Body of pancreas (tissue), 4 donors: ENCODE results near the gene TCTN1. TPM values are rescaled to one million over a fixed set of nuclear protein-coding genes. Genes with fewer than 3 reads are reported as not detected.
A peak's percentile ranks its signal among the peaks of the same experiment; 100 is the strongest.
"Not testable (repeated sequence)": the region's sequence is repeated elsewhere in the genome, so short reads cannot be mapped to it uniquely, and the experiment has no call there.

Experiments
- ATAC-seq: fragments of 150-250 bp; one replicate; pipeline ENCODE4 v1.9.1; 2016
- DNase-seq, 4 donors: peaks; one replicate each; pipeline ENCODE4 v3.0.0-alpha.2; 2019
- H3K27ac ChIP-seq, 4 donors: fragments of 200-600 bp; sonication (generic); 1 replicate in 3 of 4; 2 replicates in 1 of 4; pipeline versions ENCODE4 v1.5.1 to v1.6.1; 2016 to 2019; ENCODE audit warnings: mild to moderate bottlenecking in 1 of 4, mixed read lengths in 1 of 4, moderate library complexity in 1 of 4
- H3K27me3 ChIP-seq, 2 donors: fragments of 200-600 bp; sonication (generic); one replicate each; pipeline ENCODE4 v1.6.0; 2016; ENCODE audit warnings: mild to moderate bottlenecking in 1 of 2
- H3K36me3 ChIP-seq, 2 donors: fragments of 200-600 bp; sonication (generic); replicated peaks in 1 of 2; 2 replicates each; pipeline ENCODE4 v1.5.1; 2016; ENCODE audit warnings: low read depth in 2 of 2; ENCODE audit not compliant: insufficient read depth in 1 of 2
- H3K4me1 ChIP-seq: fragments of 200-600 bp; sonication (generic); one replicate; pipeline ENCODE4 v1.6.0; 2016
- H3K4me3 ChIP-seq, 2 donors: fragments of 200-600 bp; sonication (generic); 1 replicate in 1 of 2; 2 replicates in 1 of 2; pipeline ENCODE4 v1.5.1; 2016 to 2019
- H3K9me3 ChIP-seq, 3 donors: fragments of 200-600 bp; sonication (generic); 1 replicate in 2 of 3; 2 replicates in 1 of 3; pipeline ENCODE4 v1.5.1; 2016
- POLR2A ChIP-seq, 3 donors: fragments of 450-650 bp; IDR thresholded peaks; one replicate each; pipeline ENCODE4 v1.6.1; 2016; ENCODE audit warnings: antibody characterized with exemption in 3 of 3, mild to moderate bottlenecking in 2 of 3
- WGBS, 2 donors: methylation state at CpG; one replicate each; pipeline ENCODE4 v1.1.5; 2017; 5-methylcytosine and 5-hydroxymethylcytosine counted together
- intact Hi-C: fragments of 100-400 bp; cut with DNase I; formaldehyde crosslinking; loops from one replicate; pipeline ENCODE4 v1.15.1; 2023
- total RNA-seq, 2 donors: library from RNA; depleted of rRNA; stranded (reverse); fragments of >200 nt; gene quantifications; one replicate each; pipeline ENCODE4 v1.1.0, GENCODE V29; 2016
- TF ChIP-seq, protein P1 (sequence below), 7 experiments: fragments of 450-650 bp in 4 of 7; fragments of 200-600 bp in 3 of 7; sonication (generic) in 3 of 7; IDR thresholded peaks; one replicate each; pipeline ENCODE4 v1.5.1; 2016 to 2019; ENCODE audit warnings: antibody characterized with exemption in 7 of 7

Gene TCTN1
- total RNA-seq, 2 donors from 2014 or later: 54.7 to 95.6 TPM

DNA sequence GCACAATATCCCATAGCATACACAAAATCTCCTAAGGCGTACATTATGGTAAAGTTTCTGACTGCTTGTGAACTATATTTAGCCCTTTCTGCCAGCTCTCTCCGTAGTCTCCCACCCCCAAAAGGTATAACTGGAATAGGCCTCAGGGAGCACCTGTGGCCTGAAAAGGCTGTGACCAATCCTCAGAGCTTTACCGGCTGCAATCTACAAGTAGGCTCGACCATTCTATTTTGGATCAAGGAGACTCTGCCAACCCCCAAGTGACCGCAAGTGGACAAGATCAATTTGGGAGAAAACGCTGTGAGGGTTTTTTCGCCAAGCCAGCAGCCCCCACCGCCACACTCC lies 32.0 kb upstream of the TCTN1 start:
- intact Hi-C loops: no loop called here
- Histone ChIP-seq H3K4me1 (peaks cover 72% of the 10 kb centered on the region), H3K4me3 (peak overlapping the region; percentile 77 to 79), H3K27ac (peak overlapping the region; percentile 72 to 92 (median 91)), H3K27me3 (no peaks in the 10 kb centered on the region), H3K9me3 (no peaks in the 10 kb centered on the region), H3K36me3 (no peaks in the 10 kb centered on the region)
- ATAC-seq (no peak), DNase-seq (no peak)
- no peak for TF ChIP-seq POLR2A (IDR thresholded peaks at IDR 0.05)
- TF ChIP-seq, protein P1, sequence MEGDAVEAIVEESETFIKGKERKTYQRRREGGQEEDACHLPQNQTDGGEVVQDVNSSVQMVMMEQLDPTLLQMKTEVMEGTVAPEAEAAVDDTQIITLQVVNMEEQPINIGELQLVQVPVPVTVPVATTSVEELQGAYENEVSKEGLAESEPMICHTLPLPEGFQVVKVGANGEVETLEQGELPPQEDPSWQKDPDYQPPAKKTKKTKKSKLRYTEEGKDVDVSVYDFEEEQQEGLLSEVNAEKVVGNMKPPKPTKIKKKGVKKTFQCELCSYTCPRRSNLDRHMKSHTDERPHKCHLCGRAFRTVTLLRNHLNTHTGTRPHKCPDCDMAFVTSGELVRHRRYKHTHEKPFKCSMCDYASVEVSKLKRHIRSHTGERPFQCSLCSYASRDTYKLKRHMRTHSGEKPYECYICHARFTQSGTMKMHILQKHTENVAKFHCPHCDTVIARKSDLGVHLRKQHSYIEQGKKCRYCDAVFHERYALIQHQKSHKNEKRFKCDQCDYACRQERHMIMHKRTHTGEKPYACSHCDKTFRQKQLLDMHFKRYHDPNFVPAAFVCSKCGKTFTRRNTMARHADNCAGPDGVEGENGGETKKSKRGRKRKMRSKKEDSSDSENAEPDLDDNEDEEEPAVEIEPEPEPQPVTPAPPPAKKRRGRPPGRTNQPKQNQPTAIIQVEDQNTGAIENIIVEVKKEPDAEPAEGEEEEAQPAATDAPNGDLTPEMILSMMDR (IDR thresholded peaks at IDR 0.05): no peak
- 1 to 5% methylated on average over 7 to 8 of the region's 8 CpGs for WGBS, 2 donors

DNA sequence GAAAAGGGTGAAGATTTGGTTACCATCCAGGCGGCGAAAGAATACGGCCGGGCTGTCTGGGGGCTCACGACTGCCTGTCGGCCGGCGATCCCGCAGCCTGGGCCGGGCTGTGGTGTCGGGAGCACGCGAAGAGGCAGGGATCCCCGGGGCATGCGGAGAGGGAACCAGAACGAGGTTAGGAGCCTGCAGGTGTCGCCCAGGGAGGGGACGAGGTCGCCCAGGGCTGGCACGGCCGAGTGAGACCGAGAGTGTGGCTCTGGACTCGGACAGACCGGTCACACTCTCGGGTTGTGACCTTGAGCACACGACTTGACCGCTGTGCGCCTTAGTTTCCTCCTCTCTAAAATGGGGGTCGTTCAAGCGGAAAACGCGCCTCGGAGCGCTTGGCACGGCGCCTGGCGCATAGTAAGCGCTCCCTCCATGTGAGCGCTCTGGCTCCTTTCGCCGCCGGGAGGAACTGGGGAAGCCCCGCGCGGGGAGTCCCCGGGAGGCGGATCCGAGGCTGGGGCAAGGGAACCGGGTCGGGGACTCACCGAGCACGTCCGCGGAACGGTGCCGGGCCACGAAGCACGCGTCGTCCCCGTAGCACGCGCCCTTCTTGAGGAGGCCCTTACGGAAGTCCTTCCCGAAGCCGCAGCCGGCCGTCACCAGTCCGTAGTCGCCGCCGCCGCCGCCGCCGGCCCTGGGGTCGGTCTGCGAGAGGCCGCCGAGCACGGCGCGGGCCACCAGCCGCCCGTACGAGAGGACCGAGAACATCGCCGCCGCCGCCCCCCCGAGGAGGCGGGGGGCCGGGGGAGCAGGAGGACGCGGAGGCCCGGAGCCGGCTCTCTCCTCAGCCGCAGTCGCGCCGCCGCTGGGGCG lies 31.4 kb upstream of the TCTN1 start:
- peak overlapping the region; percentile 77 to 79 for H3K4me3 ChIP-seq
- peak overlapping the region; percentile 72 to 92 (median 91) for H3K27ac ChIP-seq
- H3K27me3 ChIP-seq: no peaks in the 10 kb centered on the region
- peaks cover 72% of the 10 kb centered on the region for H3K4me1 ChIP-seq
- H3K36me3 ChIP-seq: no peaks in the 10 kb centered on the region
- TF ChIP-seq, protein P1 (IDR thresholded peaks at IDR 0.05): no peak
- peak in 2 of 3 donors; percentile 19 to 39 for TF ChIP-seq POLR2A (IDR thresholded peaks at IDR 0.05)
- ATAC-seq (peak; percentile 49), DNase-seq (peak; percentile 58 to 68 (median 62))
- 0 to 1% methylated on average over 14 to 87 of the region's 104 CpGs for WGBS, 2 donors
- no peaks in the 10 kb centered on the region for H3K9me3 ChIP-seq
- intact Hi-C loops: no loop called here

DNA sequence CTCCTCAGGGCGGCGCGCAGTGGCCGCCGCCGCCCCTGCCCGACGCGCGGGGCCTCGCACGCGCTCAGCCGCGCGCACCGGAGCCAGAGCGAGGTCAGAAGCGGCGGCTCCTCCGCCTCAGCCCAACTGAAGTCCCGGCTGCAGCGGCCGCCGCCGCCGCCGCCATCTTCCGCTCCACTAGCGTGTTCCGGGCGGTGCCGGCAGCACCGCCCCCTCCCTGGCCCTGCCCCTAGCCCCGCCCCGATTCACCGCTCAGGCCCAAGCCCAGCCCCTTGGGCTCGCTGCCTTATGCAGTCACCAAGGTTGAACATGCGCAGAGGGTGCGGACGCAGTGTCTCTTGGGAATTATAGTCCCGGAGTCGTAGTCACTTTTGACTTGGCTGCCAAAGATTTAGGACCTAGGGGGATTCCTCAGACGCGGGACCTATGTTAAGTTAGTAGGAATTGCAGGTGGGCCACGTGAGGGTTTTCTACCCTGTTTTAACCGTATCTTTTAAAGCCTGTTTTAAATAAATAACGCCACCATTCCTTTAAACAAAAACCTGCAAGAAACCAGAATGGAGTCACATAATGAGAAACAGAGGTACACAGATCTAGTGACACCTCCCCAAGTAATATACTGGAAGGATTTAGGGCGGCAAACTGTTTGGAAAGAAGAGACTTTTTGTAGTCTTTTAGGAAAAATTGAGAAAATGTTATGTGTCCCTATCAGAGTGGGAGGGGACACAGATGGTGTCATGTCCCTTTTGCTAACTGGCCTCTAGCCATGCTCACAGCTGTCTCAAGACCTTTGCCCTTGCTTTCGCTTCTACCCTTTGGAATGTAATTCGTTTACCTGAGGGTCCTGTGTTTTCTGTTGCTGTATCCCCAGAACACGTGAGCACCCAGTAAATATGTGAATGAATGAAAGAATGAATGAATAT lies 30.5 kb upstream of the TCTN1 start, which contains the start of gene PPTC7:
Gene PPTC7 (minus strand): TSS at position 182 of the 923 bp plus-strand sequence. CDS start 287 bp downstream, outside the sequence.
- H3K27ac ChIP-seq: peak within 1 kb of the TSS; percentile 76 to 92 (median 91)
- H3K9me3 ChIP-seq: no peaks in the 10 kb centered on the region
- H3K36me3 ChIP-seq: no peaks in the 10 kb centered on the region
- peaks cover 63% of the 10 kb centered on the region for H3K4me1 ChIP-seq
- WGBS, 2 donors: 1 to 4% methylated on average over 11 to 47 of the region's 52 CpGs
- peak; percentile 98 to 99 (median 98) for DNase-seq
- peak; percentile 98 for ATAC-seq
- no peaks in the 10 kb centered on the region for H3K27me3 ChIP-seq
- intact Hi-C loops: no loop called here
- peak; percentile 70 to 78 (median 75) for TF ChIP-seq POLR2A (IDR thresholded peaks at IDR 0.05)
- TF ChIP-seq, protein P1 (IDR thresholded peaks at IDR 0.05): peak in 1 of 7 experiments; percentile 9
- peak within 1 kb of the TSS; percentile 77 to 79 for H3K4me3 ChIP-seq

DNA sequence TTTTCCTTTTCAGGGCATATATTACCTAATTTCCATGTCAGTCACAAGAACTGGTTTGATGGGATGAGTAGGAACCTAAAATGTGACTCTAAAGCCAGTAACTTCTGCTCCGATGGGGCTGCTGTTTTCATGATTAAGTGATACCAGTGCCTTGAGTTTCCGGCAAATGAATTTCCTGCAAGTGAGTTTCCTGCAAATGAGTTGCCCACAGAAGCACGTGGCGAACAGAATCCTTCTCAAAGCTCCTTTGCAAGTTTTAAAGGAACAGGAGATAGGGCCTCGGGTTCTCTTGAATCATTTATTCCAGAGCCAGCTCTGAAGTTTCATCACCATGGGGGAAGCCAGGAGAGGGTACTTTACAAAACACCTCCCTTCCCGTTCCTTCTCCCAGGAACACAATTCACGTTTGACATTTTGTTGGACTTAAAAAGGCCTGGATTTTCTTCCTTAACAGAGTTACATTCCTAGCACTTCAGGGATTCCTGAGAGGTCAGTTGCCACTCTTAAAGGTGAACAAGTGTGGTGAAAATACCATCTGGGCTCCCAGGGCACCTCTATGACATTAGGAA lies 28.6 kb upstream of the TCTN1 start:
- ATAC-seq (no peak), DNase-seq (peak; percentile 29 to 64 (median 40))
- intact Hi-C loops: no loop called here
- H3K9me3 ChIP-seq: no peaks in the 10 kb centered on the region
- peaks cover 45% of the 10 kb centered on the region for H3K4me1 ChIP-seq
- H3K27me3 ChIP-seq: no peaks in the 10 kb centered on the region
- peak overlapping the region; percentile 66 to 92 (median 91) for H3K27ac ChIP-seq
- WGBS, 2 donors: 5 to 14% methylated on average over 7 of the region's 7 CpGs
- TF ChIP-seq, protein P1 (IDR thresholded peaks at IDR 0.05): no peak
- no peak for TF ChIP-seq POLR2A (IDR thresholded peaks at IDR 0.05)
- H3K36me3 ChIP-seq: no peaks in the 10 kb centered on the region
- no peak overlapping the region for H3K4me3 ChIP-seq

DNA sequence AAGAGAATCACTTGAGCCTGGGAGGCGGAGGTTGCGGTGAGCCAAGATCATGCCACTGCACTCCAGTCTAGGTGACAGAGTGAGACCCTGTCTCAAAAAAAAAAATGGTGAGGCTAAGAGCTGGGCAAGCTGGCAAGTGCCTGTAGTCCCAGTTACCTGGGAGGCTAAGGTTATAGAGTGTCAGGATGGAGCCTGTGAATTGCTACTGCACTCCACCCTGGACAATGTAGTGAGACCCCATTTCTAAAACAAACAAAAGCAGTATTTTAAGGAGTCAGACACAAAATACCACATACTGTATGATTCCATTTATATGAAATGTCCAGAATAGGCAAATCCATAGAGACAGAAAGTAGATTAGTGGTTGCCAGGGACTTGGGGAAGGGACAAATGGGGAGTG lies 26.8 kb upstream of the TCTN1 start:
- H3K36me3 ChIP-seq, H3K4me3 ChIP-seq, H3K27ac ChIP-seq, ATAC-seq, H3K9me3 ChIP-seq, DNase-seq, intact Hi-C loops, H3K27me3 ChIP-seq: not testable (repeated sequence)
- H3K4me1 ChIP-seq: peaks cover 46% of the 10 kb centered on the region
- 96 to 100% methylated on average over 2 of the region's 2 CpGs for WGBS, 2 donors
